ENCODE measurements around the gene ACAT2.
"Not testable (repeated sequence)": the region's sequence is repeated elsewhere in the genome, so short reads cannot be mapped to it uniquely, and the experiment has no call there.

The ACAT2 gene

GRCh38 chr6:159761873-159762680 lies at the start of gene ACAT2:
ACAT2 (plus strand) TSS chr6:159762045; CDS start chr6:159762088, 43 bp downstream.
- peak; percentile 91 for DNase-seq

DNA sequence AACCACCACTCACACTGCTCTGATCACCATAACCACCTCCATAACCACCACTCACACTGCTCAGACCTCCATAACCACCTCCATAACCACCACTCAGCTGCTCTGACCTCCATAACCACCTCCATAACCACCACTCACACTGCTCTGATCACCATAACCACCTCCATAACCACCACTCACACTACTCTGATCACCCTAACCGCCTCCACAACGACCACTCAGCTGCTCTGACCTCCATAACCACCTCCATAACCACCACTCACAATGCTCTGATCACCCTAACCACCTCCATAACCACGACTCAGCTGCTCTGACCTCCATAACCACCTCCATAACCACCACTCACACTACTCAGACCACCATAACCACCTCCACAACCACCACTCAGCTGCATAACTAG lies 49.5 kb upstream of the ACAT2 start:
- not testable (repeated sequence) for DNase-seq

GRCh38 chr6:159713984-159714383 lies 47.9 kb upstream of the ACAT2 start:
- DNase-seq: no peak

DNA sequence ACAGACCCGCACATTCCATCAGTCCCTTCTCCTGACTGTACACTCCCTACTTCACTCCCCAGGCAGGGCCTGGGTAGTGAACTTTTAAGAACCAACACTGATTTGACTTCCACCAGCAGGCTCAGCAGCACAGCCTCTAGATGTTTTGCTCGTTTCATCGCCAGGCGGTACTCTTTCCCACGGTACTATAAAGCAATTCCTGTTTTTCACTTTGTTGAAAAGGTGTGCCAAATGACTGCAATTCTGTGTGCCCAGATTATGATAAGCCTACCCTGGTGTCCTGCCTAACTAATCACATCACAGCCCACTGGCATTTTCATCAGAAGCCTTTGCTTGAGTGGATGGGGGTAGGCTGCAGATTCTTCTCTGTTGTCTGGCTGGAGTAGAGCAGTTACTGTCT lies 47.4 kb upstream of the ACAT2 start:
- no peak for DNase-seq

- DNase-seq: no peak
These were observed 46.7 kb upstream of the ACAT2 start for GRCh38 chr6:159715166-159715565.

GRCh38 chr6:159715605-159716004 lies 46.2 kb upstream of the ACAT2 start:
- no peak for DNase-seq

GRCh38 chr6:159716247-159717096 lies 45.4 kb upstream of the ACAT2 start:
- no peak for DNase-seq

DNA sequence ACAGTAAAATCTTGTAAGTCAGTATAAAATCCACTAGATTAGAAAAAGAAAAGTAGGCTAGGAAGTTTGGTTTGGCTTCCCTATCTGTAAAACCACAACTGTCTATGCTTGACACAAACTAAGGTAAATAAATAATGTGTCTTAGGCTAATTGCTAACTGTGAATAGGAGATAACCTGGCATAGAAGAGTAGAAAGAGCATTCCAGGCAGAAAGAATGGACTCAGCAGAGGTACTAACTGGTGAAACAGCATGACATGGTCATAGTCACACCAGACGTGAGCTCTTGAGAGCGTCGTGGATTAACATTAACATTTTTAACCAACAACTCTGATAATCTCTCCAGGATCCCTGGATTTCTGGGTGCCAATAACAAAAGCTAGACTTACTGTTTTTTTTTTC lies 43.2 kb upstream of the ACAT2 start:
- DNase-seq: no peak

DNA sequence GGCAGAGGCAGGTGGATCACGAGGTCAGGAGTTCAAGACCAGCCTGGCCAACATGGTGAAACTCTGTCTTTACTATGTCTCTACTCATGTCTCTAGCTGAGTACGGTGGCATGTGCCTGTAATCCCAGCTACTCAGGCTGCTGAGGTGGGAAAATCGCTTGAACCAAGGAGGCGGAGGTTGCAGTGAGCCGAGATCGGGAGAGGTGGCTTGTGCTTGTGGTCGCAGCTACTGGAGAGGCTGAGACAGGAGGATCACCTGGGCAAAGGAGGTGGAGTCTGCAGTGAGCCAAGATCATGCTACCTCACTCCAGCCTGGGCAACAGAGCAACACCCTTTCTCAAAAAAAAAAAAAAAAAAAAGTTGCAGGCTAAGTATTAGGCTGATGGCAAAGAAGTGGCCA lies 42.6 kb upstream of the ACAT2 start:
- no peak for DNase-seq

GRCh38 chr6:159720708-159721107 lies 41.1 kb upstream of the ACAT2 start:
- no peak for DNase-seq

DNA sequence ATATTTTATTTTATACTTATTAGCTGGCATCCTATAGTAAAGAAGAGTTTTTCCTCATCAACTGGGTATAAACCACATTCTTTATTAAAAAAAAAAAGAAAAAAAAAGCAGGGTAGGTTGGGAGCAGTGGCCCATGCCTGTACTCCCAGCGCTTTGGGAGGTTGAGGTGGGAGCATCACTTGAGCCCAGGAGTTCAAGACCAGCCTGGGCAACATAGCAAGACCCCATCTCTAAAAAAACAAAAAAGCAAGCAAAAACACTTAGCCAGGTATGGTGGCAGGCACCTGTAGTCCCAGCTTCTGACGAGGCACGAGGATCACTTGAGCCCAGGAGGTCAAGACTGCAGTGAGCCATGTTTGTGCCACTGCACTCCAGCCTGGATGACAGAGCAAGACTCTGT lies 39.9 kb upstream of the ACAT2 start:
- not testable (repeated sequence) for DNase-seq

- no peak for DNase-seq
These were observed 39.2 kb upstream of the ACAT2 start for GRCh38 chr6:159722655-159723054.

DNA sequence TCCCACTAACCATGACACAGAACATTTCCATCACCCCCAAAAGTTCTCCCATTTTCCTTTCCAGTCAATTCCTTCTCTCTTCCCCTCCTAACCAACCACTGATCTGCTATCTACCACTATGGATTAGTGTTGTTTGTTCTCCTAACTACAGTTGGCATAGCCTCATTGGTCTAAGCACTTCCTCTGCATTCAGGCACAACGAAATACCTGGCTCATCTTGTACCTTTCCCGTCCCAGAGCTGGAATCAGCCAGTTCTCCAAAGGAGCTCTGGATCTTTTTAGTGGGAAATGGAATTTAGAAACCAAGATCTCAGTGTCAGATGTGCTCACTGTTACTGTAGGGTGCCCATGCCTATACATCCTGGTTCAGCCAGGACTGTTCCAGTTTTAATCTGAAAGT lies 38.6 kb upstream of the ACAT2 start:
- DNase-seq: no peak

DNA sequence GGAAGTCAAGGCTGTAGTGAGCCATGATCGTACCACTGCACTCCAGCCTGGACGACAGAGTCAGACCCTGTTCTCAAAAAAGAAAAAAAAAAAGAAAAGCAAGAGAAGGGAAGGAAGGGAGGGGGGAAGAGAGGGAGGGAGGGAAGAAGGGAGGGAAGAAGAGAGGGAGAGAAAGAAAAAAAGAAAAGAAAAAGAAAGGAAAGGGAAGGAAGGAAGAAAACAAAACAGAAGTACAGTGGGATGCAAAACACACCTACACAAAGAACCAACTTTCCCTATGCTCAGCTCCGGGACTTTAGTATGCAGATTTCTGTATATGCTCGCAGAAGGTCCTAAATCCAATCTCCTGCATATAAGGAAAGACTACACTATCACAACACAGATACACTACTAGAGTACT lies 37.1 kb upstream of the ACAT2 start:
- no peak for DNase-seq

GRCh38 chr6:159725208-159725607 lies 36.6 kb upstream of the ACAT2 start:
- not testable (repeated sequence) for DNase-seq

- DNase-seq: no peak
These were observed 35.5 kb upstream of the ACAT2 start for GRCh38 chr6:159726255-159726917.

- peak; percentile 96 for DNase-seq
These were observed 34.7 kb upstream of the ACAT2 start, which contains the start of gene WTAP for GRCh38 chr6:159726918-159727716. WTAP (plus strand) TSS chr6:159727506; CDS start chr6:159736266, 8,760 bp downstream.

GRCh38 chr6:159727717-159728445 lies 34.0 kb upstream of the ACAT2 start:
- no peak for DNase-seq

DNA sequence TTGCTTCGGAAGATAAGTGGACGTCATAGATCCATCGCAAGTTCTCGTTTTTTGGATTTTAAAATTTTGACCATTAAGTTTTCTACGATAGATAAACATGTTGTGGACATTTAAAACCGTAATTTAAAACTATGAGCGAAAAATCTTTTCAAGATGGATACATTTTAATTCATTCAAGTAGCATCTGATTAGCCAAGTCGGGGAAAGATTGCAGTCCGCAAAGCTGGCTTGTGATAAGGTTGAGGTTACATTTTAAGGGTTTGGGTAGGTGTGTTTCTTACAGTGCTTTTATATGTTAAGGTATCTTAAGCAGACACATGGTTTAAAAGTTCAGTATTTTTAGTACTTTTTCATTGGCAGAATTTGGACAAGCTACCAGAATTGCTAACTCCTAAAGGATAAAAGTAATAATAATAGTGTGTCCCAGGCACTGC lies 33.3 kb upstream of the ACAT2 start:
- DNase-seq: no peak

DNA sequence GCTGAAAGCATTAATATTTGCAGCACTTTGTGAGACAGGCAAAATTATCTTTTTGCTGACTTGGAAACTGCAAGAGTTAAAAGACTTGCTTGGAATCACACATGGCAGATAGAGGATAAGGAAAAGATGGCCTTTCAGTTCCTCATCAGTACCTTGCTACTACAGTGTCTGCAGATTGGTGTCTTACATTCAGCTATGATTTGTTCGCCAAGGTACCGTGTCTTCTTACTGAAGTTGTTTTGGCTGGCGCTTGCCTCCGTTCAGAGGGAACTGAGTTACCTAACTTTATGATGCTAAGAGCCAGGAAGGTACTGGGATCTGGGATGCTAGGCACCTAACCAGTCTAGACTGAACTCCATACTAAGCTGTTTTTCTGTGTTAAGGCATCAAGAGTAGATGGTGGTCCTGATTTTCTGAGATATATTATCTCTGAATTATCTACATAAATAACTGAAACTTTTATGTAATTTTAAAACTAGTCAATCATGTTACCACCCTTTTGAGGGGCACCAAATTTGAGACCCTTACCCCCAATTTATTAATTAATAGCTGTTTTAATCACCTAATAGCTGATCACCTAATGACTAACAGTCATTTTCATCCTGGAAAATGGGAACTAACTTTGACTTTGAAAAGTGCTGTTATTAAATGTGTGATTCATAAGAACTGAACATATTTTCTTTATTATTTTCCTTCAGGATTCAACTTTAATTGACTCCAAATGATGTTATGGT lies 32.1 kb upstream of the ACAT2 start:
- no peak for DNase-seq

DNA sequence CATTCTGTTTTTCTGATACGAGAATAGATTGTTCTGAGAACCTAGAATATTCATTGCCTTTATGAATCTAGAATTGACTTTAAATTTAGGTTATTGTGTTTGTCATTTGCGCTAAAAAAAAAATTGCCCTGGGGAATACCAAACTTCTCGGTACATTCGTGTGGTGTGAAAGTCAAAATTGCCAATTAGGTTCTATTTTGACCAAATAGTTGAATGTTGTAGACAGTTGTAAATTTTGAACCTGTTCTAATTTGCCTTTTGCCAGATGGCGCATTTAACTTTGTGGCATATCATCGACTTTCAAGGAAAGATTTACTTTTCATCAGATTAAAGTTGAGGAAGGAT lies 31.5 kb upstream of the ACAT2 start:
- DNase-seq: no peak

Measured in GDM1 (cell line).